ENCODE results near the gene RPL32. TPM values are rescaled to one million over a fixed set of nuclear protein-coding genes. Genes with fewer than 3 reads are reported as not detected.

RPL32 gene
- total and polyA plus RNA-seq, 9 donors: 1,975 to 7,414 (median 2,983) TPM

GRCh38 chr3:12810961-12811360 is 30.4 kb downstream of the RPL32 start:
- Histone ChIP-seq H3K4me3 (no peak overlapping the region), H3K36me3 (no peaks in the 10 kb centered on the region), H3K9me3 (no peaks in the 10 kb centered on the region), H3K27ac (peak overlapping the region in 1 of 2 donors; percentile 65), H3K27me3 (no peaks in the 10 kb centered on the region), H3K4me1 (ENCODE audit: insufficient read depth) (no peaks in the 10 kb centered on the region)
- DNase-seq: no peak
- TF ChIP-seq, protein P1, sequence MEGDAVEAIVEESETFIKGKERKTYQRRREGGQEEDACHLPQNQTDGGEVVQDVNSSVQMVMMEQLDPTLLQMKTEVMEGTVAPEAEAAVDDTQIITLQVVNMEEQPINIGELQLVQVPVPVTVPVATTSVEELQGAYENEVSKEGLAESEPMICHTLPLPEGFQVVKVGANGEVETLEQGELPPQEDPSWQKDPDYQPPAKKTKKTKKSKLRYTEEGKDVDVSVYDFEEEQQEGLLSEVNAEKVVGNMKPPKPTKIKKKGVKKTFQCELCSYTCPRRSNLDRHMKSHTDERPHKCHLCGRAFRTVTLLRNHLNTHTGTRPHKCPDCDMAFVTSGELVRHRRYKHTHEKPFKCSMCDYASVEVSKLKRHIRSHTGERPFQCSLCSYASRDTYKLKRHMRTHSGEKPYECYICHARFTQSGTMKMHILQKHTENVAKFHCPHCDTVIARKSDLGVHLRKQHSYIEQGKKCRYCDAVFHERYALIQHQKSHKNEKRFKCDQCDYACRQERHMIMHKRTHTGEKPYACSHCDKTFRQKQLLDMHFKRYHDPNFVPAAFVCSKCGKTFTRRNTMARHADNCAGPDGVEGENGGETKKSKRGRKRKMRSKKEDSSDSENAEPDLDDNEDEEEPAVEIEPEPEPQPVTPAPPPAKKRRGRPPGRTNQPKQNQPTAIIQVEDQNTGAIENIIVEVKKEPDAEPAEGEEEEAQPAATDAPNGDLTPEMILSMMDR (IDR thresholded peaks at IDR 0.05): no peak
- TF ChIP-seq EP300 (IDR thresholded peaks at IDR 0.05) (no peak), POLR2A (IDR thresholded peaks at IDR 0.05) (no peak)
- WGBS, 3 donors: 71 to 79% (median 77%) methylated on average over 5 of the region's 5 CpGs
- intact Hi-C loops (cut with DNase I): no loop called here

DNA sequence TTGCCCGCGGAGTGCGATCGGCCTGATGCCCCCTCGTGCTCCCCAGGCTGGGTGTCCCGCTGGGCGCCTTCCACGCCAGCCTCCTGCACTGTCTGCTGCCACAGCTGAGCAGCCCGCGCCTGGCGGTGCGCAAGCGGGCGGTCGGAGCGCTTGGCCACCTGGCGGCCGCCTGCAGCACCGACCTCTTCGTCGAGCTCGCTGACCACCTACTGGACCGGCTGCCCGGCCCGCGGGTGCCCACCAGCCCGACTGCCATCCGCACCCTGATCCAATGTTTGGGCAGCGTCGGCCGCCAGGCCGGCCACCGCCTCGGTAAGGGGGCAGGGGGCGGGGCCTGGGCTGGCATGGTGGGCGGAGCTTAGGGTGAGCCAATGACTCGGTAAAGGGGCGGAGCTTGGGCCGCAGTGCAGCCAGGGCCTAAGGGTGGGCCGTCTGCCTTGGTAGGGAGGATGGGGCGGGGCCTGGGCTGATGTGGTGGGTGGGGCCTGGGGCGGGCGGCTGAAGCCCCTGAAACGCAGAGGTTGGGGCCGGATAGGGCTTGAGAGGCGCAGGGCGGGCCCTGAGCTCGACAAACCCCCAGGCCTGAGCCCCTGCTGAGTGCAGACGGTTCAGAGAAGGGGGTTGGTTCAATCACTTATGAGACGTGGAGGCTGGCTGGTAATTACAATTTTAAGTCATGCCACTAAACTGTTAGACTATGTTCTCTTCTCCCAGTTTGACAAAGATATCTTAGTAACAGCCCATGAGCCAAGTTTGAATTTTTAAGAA is 31.2 kb downstream of the RPL32 start:
- H3K4me1 ChIP-seq (ENCODE audit: insufficient read depth): no peaks in the 10 kb centered on the region
- H3K9me3 ChIP-seq: no peaks in the 10 kb centered on the region
- TF ChIP-seq EP300 (IDR thresholded peaks at IDR 0.05) (no peak), POLR2A (IDR thresholded peaks at IDR 0.05) (peak; percentile 47)
- TF ChIP-seq, protein P1 (IDR thresholded peaks at IDR 0.05): peak; percentile 71 to 99 (median 91)
- peak overlapping the region; percentile 60 to 65 for H3K27ac ChIP-seq
- H3K36me3 ChIP-seq: no peaks in the 10 kb centered on the region
- 0 to 2% (median 0%) methylated on average over 26 to 50 of the region's 50 CpGs for WGBS, 3 donors
- DNase-seq: peak; percentile 98 to 99 (median 98)
- intact Hi-C loops (cut with DNase I): no loop called here
- H3K4me3 ChIP-seq: peak overlapping the region; percentile 38
- no peaks in the 10 kb centered on the region for H3K27me3 ChIP-seq

DNA sequence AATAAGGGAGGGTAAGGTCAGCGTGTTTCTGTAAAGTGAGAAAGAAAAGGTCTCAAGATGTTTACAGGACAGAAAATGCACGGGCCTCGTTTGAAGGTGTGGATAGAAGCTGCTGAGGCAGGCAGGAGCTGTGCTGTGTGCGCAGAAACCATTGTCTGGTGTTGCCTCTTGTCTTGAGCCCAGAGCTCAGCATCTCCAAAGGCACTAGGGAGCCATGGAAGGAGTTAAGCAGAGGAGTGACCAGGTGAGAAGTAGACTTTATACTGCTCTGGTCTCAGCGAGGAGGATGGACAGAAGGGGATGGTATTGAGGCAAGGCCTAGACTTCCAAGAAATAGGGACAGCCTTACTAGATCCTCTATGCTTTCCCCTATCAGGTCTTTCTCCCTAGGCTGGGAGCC is 31.9 kb downstream of the RPL32 start:
- Histone ChIP-seq H3K36me3 (no peaks in the 10 kb centered on the region), H3K27ac (peak overlapping the region in 1 of 2 donors; percentile 65), H3K27me3 (no peaks in the 10 kb centered on the region), H3K4me3 (peak overlapping the region; percentile 38), H3K9me3 (no peaks in the 10 kb centered on the region), H3K4me1 (ENCODE audit: insufficient read depth) (no peaks in the 10 kb centered on the region)
- DNase-seq: peak in 1 of 5 donors; percentile 26
- intact Hi-C loops (cut with DNase I): no loop called here
- TF ChIP-seq POLR2A (IDR thresholded peaks at IDR 0.05) (no peak), EP300 (IDR thresholded peaks at IDR 0.05) (no peak)
- TF ChIP-seq, protein P1 (IDR thresholded peaks at IDR 0.05): no peak
- WGBS, 3 donors: 72 to 79% (median 79%) methylated on average over 5 of the region's 5 CpGs

DNA sequence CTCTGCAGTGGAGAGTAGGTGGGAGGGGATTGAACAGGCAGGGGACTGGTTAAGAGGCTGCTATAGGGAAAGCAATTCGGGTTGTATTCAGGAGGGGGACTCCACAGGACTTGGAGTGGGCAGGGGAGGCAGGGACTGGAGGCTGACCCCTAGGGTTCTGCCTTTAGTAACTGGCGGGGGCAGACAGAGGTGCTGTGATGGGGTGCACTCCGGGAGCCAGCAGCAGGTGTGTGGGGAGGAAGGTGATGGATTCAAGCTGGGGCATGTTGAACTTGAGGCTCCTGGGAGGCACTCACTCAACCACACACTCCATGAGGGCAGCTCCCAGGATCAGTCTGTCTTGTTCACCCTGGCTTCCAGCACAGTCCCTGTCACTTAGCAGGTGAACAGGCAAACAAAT is 32.4 kb downstream of the RPL32 start:
- Histone ChIP-seq H3K27ac (no peak overlapping the region), H3K4me1 (ENCODE audit: insufficient read depth) (no peaks in the 10 kb centered on the region), H3K9me3 (no peaks in the 10 kb centered on the region), H3K27me3 (no peaks in the 10 kb centered on the region), H3K36me3 (no peaks in the 10 kb centered on the region), H3K4me3 (no peak overlapping the region)
- intact Hi-C loops (cut with DNase I): no loop called here
- TF ChIP-seq POLR2A (IDR thresholded peaks at IDR 0.05) (no peak), EP300 (IDR thresholded peaks at IDR 0.05) (no peak)
- TF ChIP-seq, protein P1 (IDR thresholded peaks at IDR 0.05): no peak
- 89 to 96% (median 93%) methylated on average over 3 of the region's 3 CpGs for whole genome bisulfite sequencing, 3 donors
- DNase-seq: no peak
